GM19035 (cell line): ENCODE data around the gene GOLGA8T.
A peak's percentile ranks its signal among the peaks of the same experiment; 100 is the strongest.
"Not testable (repeated sequence)": the region's sequence is repeated elsewhere in the genome, so short reads cannot be mapped to it uniquely, and the experiment has no call there.

ENCODE experiments used
- ATAC-seq: cut with Tn5 transposase; IDR thresholded peaks from one replicate; pipeline ENCODE4 v1.9.1; 2021; ENCODE audit not compliant: unreplicated experiment

The GOLGA8T gene

DNA sequence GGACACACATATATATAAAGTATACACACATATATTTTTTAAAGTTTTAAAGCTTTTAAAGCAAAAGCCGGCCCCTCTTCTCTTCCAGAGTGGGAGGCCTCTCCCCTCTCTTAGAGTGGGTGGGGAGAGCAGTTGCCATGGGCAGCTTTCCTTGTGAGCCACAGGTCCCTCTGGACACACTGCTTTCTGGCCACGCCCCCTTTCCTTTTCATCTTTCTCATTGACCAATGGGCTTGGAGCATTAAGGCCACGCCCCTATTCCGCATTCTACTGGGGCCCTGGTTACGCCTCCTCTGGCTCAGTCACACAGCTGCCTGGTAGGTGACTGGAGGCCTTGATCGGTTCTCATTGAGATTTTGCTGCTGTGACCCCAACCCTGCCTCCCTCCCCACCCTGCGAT is at the start of gene GOLGA8T:
GOLGA8T (plus strand) TSS at position 301 of the 400 bp plus-strand sequence; CDS start at position 399, 98 bp downstream.
- not testable (repeated sequence) for ATAC-seq

DNA sequence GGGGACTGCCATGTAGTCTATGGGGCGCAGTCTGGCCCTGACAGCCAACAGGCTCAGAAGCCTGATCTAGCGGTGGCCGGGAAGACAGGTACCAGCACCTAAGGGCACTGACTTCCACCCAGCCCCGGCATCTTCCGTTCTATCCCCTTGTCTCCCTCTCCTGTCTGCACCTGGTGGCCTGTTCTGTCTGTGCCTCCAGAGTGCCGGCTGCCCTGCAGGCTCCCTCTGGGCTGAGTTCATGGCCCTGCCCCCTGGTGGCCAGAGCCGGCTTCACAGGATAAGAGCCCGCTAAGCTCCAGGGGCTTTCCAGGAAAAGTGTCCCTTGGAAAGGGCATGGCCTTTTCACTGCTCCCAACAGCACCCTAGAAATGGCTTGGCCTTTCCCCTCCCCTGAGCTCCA is 37.0 kb upstream of the GOLGA8T start:
- ATAC-seq, result not testable (repeated sequence)

GRCh38 chr15:30102890-30103289 is 32.0 kb upstream of the GOLGA8T start:
- not testable (repeated sequence) for ATAC-seq

GRCh38 chr15:30103941-30104507 is 30.8 kb upstream of the GOLGA8T start:
- not testable (repeated sequence) for ATAC-seq

DNA sequence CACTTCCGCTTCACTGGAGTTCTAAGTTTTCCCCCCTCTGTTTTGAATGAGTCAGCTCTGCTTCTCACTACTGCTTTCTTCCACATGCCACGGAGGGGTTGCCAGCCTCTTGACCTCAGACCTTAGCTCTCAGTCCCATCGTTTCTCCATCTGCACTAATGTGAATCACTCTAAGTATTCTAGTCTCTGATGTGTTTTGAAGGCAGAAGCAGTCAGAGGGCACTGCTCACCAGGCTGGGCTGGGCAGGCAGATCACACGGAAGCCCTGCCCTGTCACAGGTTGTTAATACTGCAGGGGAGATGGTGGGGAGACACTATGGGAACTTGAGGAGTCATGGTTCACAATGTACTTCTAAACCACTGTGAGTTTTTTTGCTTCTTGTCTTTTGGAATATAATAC is 24.3 kb upstream of the GOLGA8T start:
- ATAC-seq, result not testable (repeated sequence)

GRCh38 chr15:30130066-30130465 is 4.8 kb upstream of the GOLGA8T start:
- not testable (repeated sequence) for ATAC-seq

GRCh38 chr15:30143246-30143645 is 8.4 kb downstream of the GOLGA8T start:
- not testable (repeated sequence) for ATAC-seq

DNA sequence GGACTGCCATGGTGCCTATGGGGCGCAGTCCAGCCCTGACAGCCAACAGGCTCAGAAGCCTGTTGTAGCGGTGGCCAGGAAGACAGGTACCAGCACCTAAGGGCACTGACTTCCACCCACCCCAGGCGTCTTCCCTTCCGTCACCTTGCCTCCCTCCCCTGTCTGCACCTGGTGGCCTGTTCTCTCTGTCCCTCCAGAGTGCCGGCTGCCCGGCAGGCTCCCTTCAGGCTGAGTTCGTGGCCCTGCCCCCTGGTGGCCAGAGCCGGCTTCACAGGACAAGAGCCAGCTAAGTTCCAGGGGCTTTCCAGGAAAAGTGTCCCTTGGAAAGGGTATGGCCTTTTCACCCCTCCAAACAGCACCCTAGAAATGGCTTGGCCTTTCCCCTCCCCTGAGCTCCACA is 15.0 kb downstream of the GOLGA8T start:
- ATAC-seq, result not testable (repeated sequence)

- not testable (repeated sequence) for ATAC-seq
Measured at GRCh38 chr15:30162479-30163357, 27.9 kb downstream of the GOLGA8T start.

- ATAC-seq, result not testable (repeated sequence)
Measured at GRCh38 chr15:30163759-30164158, 28.9 kb downstream of the GOLGA8T start.

- not testable (repeated sequence) for ATAC-seq
Measured at GRCh38 chr15:30164257-30164656, 29.4 kb downstream of the GOLGA8T start.

DNA sequence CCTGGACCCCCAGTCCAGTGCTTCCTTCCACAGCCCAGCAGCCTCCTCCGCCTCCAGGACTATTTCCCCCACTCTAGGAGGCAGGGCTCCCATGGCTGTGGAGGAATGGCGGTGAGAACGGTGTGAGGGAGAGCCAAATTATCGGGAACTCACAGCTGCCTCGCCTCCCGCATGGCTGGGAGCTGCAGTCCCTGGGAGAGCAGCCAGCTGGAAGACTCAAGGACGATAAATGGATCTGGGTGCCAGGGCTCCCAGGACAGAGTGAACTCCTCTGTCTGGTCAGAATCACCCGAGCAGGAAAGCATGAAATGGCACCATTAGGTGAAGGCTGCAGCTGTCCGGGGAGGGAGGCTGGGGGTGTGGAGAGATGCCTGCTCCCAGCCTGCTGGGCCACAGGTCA is 32.6 kb downstream of the GOLGA8T start:
- not testable (repeated sequence) for ATAC-seq

DNA sequence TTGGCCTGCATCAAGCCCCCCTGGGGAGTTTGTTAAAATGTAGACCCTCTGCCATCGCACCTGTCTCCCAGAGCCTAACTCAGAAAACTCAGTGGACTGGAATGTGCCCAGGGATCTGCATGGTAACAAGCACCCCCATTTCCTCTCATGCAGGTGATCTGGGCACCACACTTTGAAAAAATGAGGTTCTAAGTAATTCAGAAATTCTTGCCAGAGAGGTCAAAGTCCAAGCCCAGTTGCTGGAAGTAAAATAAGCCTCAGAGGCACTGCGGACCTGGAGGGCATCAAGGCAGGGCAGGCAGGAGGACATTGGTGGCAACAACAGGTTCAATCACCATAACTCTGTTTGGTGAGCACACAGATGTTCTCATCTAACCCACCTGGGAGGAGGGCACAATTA is 33.0 kb downstream of the GOLGA8T start:
- ATAC-seq, result not testable (repeated sequence)

DNA sequence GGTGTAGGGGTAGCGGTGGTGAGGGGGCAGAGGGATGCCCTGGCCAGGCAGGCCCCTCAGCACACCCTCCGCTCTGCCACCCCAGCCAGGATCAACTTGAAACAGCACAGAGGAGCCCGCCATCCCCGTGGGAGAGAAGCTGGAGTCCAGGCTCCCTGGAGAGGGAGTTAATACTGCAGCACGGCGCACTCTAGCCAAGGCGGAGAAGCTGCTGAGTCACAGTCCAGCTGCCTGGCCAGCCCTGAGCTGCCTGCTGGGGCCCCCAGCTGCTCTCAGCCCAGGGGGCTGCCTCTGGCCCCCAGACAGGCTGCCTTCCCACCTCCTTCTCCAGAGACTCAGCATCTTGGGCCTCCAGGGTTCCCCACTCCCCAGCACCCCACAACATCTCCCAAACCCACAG is 36.6 kb downstream of the GOLGA8T start:
- ATAC-seq, result not testable (repeated sequence)

DNA sequence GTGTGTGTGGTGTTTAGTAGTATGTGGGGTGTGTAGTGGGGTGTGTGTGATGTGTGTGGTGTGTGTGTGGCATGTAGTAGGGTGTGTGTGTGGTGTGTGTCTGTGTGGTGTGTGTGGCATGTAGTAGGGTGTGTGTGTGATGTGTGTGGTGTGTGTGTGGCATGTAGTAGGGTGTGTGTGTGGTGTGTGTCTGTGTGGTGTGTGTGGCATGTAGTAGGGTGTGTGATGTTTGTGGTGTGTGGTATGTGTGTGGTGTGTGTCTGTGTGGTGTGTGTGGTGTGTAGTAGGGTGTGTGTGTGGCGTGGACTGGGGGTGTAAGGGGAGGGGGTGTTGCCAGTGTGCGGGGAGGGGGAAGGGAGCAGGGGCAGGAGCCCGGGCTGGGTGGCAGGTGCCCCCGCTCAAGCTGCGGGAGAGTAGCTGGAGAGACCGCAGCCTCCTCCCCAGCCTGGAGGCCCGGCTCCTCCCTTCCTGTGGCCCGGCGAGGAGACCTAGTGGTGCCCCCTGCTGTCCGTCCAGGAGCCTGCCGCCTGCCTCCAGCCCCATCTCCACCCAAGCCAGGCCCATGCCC is 38.3 kb downstream of the GOLGA8T start:
- peak; percentile 60 for ATAC-seq

- ATAC-seq, result not testable (repeated sequence)
Measured at GRCh38 chr15:30175291-30175690, 40.4 kb downstream of the GOLGA8T start.

GRCh38 chr15:30176613-30177012 is 41.8 kb downstream of the GOLGA8T start:
- ATAC-seq, result not testable (repeated sequence)

GRCh38 chr15:30179814-30180213 is 45.0 kb downstream of the GOLGA8T start:
- not testable (repeated sequence) for ATAC-seq

GRCh38 chr15:30185495-30185894 is 50.6 kb downstream of the GOLGA8T start:
- not testable (repeated sequence) for ATAC-seq

DNA sequence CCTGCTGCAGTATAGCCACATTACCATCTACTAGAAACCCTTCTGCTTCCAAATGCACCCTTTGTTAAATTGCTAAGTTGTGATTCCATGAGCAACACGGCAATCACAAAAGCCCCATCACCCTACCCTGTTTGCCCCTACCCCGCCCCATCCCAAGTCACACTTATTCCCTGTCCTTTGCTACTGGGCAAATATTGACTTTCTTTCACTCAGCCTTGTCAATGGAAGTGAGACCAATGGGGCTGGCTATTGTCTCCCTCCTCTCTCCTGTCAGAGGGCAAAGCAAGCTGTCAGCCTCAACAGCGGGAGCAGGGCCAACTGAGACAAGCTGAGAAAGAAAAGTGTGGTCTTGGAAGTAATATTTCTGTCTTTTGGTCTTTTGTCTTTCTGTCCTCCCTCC is 52.6 kb downstream of the GOLGA8T start:
- not testable (repeated sequence) for ATAC-seq

GRCh38 chr15:30189754-30190153 is 54.9 kb downstream of the GOLGA8T start:
- not testable (repeated sequence) for ATAC-seq

- not testable (repeated sequence) for ATAC-seq
Measured at GRCh38 chr15:30191143-30191542, 56.3 kb downstream of the GOLGA8T start.
